Stimulated activated CD8-positive, alpha-beta memory T cell treated with anti-CD3 and anti-CD28 coated beads, Interleukin-2, amount 100 ng/mL, for 1 hour (primary cell): ENCODE results near the gene ZNF408.

Source experiments
- DNase-seq, 2 donors: peaks; one replicate each; pipeline ENCODE4 v3.0.0-alpha.2; 2020; ENCODE audit warnings: low read depth in 2 of 2

ZNF408 gene

DNA sequence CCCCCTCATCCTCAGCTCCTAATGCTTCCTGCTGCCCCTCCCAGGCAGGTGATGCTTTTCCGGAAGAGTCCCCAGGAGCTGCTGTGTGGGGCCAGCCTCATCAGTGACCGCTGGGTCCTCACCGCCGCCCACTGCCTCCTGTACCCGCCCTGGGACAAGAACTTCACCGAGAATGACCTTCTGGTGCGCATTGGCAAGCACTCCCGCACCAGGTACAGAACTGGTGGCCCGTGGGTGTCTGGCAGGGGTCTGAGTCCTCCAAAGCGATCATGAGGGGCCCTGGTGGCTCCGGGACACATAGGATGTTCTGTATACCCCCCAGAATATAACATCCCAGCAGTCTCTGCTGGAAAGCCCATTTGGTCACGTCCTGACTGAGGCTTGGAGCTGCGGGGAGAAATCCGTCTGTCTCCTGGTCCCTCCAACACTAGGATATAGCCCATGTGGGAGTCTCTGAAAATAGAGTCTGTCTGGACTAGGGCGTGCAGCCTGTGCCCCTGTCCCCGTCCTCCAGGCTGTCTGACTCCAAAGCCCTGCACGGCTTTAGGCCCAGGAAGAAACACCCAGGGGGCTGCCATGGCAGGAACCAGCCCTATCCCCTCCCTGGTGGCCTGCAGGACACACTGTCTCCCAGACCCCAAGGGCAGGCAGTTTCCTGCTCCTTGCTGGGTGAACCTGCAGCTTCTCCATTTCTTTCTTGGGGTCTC, 27.3 kb downstream of the ZNF408 start:
- DNase-seq: no peak

- DNase-seq: no peak
These were observed 27.8 kb downstream of the ZNF408 start for GRCh38 chr11:46728659-46729040.

GRCh38 chr11:46729110-46730027, 28.5 kb downstream of the ZNF408 start:
- no peak for DNase-seq

DNA sequence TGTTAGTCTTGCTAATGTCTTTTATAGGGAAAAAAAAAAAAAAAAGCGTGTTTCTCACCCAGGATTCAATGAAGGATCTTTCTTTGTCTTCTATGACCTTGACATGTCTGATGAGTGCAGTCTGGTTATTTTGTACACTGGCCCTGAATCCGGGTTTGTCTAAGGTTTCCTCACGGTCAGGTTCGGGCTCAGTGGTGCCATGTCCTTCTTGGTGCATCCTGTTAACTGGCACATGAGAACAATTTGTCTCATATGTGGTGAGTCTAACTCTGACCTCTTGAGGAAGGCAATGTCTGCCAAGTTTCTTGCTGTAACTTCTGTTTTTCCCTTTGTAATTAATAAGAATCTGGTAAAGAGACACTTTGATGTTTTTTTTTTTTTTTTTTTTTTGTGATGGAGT, 30.7 kb downstream of the ZNF408 start:
- DNase-seq: no peak

GRCh38 chr11:46733234-46733633, 32.4 kb downstream of the ZNF408 start:
- no peak for DNase-seq

GRCh38 chr11:46736146-46736545, 35.3 kb downstream of the ZNF408 start:
- no peak for DNase-seq

- DNase-seq: no peak
These were observed 35.8 kb downstream of the ZNF408 start for GRCh38 chr11:46736615-46737014.

- DNase-seq: no peak
These were observed 36.9 kb downstream of the ZNF408 start for GRCh38 chr11:46737699-46738098.

DNA sequence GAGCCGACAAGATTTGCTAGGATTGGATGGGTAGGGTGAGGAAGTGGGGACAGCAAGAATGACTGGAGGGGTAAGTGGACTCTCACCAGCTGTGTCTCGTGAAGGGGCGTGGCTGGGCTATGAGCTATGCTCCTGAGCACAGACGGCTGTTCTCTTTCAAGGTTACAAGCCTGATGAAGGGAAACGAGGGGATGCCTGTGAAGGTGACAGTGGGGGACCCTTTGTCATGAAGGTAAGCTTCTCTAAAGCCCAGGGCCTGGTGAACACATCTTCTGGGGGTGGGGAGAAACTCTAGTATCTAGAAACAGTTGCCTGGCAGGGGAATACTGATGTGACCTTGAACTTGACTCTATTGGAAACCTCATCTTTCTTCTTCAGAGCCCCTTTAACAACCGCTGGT, 38.1 kb downstream of the ZNF408 start:
- DNase-seq: no peak

- DNase-seq: no peak
These were observed 41.0 kb downstream of the ZNF408 start for GRCh38 chr11:46741600-46742484.

DNA sequence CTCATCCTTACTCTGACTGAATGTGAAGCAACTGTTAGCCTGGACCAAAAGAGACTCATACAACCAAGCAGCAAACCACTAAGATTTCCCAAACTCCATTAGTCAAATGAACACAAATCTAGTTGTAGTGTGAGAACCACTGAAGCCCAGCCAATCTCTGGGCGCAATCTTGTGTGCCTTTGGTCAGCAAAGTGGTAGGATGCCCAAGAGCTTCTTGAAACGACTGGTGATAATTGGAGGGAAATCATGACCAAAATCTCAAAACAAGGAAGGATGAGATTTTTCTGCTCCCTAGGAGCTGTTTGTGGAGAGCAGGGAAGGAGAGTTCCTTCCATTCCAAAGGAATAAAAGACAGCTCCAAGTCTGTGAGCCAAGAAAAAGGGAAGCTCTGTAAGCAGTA, 42.2 kb downstream of the ZNF408 start:
- DNase-seq: no peak

DNA sequence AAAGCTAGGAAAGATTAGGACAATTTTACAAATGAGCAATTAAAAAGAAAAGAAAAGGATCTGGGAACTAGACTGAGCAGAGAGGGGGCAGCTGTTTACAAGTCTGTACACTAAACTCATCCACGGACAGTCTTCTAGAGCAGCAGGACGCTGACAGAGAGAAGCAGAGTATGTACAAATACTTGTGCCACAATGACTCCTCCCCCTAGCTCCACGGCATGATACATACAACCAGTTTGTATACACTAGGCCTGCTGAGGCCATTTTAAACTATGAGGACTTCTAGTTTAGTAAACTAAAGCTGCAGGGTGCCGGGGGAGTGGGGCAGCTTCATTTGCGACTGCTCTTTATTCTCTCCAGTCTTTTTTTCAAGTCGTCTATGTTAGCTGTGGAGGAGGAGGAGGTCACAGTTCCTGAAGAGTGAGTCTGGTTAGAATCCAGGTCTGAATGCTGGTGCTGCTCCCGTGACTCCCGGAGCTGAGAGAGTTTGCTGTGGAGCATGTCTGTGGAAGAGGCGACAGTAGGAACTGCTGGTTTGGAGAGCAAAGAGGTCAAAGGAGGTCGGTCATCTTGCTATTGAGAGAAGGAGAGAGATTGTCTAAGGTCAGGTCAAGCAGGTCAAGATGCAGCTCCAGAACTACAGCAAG, 43.0 kb downstream of the ZNF408 start:
- DNase-seq: no peak

GRCh38 chr11:46745328-46745727, 44.5 kb downstream of the ZNF408 start:
- no peak for DNase-seq

DNA sequence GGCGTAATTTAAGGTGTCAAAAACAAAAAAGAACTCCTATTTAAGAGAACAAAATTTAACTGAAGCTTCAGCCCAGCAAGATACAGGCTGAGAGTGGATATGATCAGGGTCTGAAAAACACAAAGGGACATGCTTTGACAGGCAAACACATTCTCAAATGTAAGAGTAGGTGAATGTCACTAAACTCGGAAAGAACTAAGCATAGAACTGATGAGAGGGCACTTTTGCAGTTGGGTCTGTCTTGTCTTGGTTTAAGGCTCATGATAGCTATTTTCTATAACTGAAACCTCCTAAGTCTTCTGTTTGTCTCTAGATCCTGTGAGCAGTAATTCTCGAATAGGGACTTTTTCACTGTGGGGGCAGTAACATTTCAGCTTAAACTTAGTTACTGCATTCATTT, 45.2 kb downstream of the ZNF408 start:
- no peak for DNase-seq

DNA sequence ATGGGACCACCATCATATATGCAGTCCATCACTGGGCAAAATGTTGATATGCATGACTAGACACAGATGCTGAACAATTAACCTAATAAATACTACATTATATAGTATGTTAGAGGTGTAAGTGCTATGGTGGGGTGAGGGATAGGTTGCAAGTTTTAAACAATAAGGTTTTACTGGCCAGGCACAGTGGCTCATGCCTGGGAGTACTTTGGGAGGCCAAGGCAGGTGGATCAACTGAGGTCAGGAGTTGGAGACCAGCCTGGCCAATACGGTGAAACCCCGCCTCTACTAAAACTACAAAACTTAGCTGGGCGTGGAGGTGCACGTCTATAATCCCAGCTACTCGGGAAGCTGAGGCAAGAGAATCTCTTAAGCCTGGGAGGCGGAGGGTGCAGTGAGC, 46.3 kb downstream of the ZNF408 start:
- no peak for DNase-seq
